OCI-LY1 (cell line): ENCODE results near the gene KIAA2012.

Source experiments
- EZH2 ChIP-seq: fragments of 200-600 bp; sonication (generic), shearing (Covaris generic); IDR thresholded peaks from 2 replicates; pipeline ENCODE4 v1.8.0; 2017; ENCODE audit warnings: borderline replicate concordance, mixed run types, mild to moderate bottlenecking, antibody characterized with exemption, low read length, moderate library complexity, mixed read lengths
- TF ChIP-seq, protein P1 (sequence below): fragments of 200-600 bp; sonication (generic), shearing (Covaris generic); IDR thresholded peaks from 2 replicates; pipeline ENCODE4 v1.5.1; 2017; ENCODE audit warnings: mild to moderate bottlenecking, antibody characterized with exemption, low read length, moderate library complexity, mixed read lengths

DNA sequence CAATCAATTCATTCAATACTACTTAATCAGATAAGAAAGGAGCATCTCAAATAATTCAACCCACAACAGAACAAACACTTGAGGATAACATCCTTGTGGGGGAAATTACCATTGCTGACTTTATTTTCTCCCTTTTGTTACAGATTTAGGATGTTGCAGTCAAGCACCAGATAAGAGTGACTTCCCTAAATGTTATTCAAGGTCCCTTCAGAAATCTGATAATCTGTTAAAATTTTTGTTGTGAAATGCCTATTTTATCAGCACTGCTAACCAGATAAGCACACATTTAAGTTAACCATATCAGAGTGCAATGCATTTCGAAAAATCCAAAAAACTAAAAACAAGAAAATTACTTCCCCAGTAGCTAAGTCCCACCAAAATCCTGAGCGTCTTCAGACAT is 131.8 kb downstream of the KIAA2012 start:
- TF ChIP-seq, protein P1, sequence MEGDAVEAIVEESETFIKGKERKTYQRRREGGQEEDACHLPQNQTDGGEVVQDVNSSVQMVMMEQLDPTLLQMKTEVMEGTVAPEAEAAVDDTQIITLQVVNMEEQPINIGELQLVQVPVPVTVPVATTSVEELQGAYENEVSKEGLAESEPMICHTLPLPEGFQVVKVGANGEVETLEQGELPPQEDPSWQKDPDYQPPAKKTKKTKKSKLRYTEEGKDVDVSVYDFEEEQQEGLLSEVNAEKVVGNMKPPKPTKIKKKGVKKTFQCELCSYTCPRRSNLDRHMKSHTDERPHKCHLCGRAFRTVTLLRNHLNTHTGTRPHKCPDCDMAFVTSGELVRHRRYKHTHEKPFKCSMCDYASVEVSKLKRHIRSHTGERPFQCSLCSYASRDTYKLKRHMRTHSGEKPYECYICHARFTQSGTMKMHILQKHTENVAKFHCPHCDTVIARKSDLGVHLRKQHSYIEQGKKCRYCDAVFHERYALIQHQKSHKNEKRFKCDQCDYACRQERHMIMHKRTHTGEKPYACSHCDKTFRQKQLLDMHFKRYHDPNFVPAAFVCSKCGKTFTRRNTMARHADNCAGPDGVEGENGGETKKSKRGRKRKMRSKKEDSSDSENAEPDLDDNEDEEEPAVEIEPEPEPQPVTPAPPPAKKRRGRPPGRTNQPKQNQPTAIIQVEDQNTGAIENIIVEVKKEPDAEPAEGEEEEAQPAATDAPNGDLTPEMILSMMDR, result no peak
- no peak for TF ChIP-seq EZH2
